Kidney (tissue), 14 donors: Measurements from ENCODE around the gene NDUFB7. TPM values are rescaled to one million over a fixed set of nuclear protein-coding genes. Genes with fewer than 3 reads are reported as not detected.

Source experiments
- DNase-seq, 5 donors: peaks; one replicate each; pipeline ENCODE4 v3.0.0-alpha.2; 2013 to 2020
- FAIRE-seq: peaks from 2 replicates; lab custom pipeline; 2012; peaks lifted over from hg19 to GRCh38; lab: Jason Lieb, UNC
- H3K27ac ChIP-seq, 2 donors: one replicate each; pipeline ENCODE4 v1.7.0; 2013; ENCODE audit warnings: low read depth in 2 of 2, low read length in 2 of 2, inconsistent platforms in 1 of 2
- H3K27me3 ChIP-seq: one replicate; pipeline ENCODE4 v1.7.1; 2013; ENCODE audit warnings: low read length, inconsistent platforms; ENCODE audit not compliant: control insufficient read depth, insufficient read depth
- H3K36me3 ChIP-seq, 3 donors: one replicate each; pipeline versions ENCODE4 v1.7.0 to v1.7.1; 2013; ENCODE audit warnings: low read length in 3 of 3, control low read depth in 1 of 3, inconsistent platforms in 1 of 3; ENCODE audit not compliant: insufficient read depth in 3 of 3, control insufficient read depth in 2 of 3
- H3K4me1 ChIP-seq, 3 donors: one replicate each; pipeline versions ENCODE4 v1.7.0 to v1.7.1; 2013; ENCODE audit warnings: low read length in 3 of 3, inconsistent platforms in 1 of 3, low read depth in 1 of 3; ENCODE audit not compliant: control insufficient read depth in 2 of 3, insufficient read depth in 2 of 3
- H3K4me3 ChIP-seq, 3 donors: one replicate each; pipeline versions ENCODE4 v1.7.0 to v1.8.1; 2013; ENCODE audit warnings: low read length in 3 of 3, control low read depth in 1 of 3, inconsistent platforms in 1 of 3
- H3K9ac ChIP-seq, 3 donors: one replicate each; pipeline versions ENCODE4 v1.7.0 to v1.7.1; 2013; ENCODE audit warnings: low read length in 3 of 3, control low read depth in 1 of 3, inconsistent platforms in 1 of 3
- H3K9me3 ChIP-seq, 3 donors: one replicate each; pipeline versions ENCODE4 v1.7.0 to v1.7.1; 2013; ENCODE audit warnings: low read length in 3 of 3, control low read depth in 1 of 3, inconsistent platforms in 1 of 3; ENCODE audit not compliant: control insufficient read depth in 2 of 3, insufficient read depth in 1 of 3
- CTCF ChIP-seq: IDR thresholded peaks from 3 replicates; pipeline ENCODE4 v1.5.1; 2012; ENCODE audit warnings: mild to moderate bottlenecking, moderate library complexity, borderline replicate concordance; ENCODE audit not compliant: insufficient read depth; ENCODE audit errors: extremely low read depth
- intact Hi-C: fragments of 100-400 bp; cut with DNase I; formaldehyde crosslinking; loops from one replicate; pipeline ENCODE4 v1.11.1; 2022
- polyA plus RNA-seq: library from polyadenylated mRNA; stranded (reverse); fragments of 350-450 nt; fragmentation: Illumina TruSeq; extraction: RNeasy Lipid Tissue Mini Kit (QIAGEN cat#74804); gene quantifications from one replicate; pipeline ENCODE4 v1.2.3, GENCODE V29; 2014; ENCODE audit warnings: low read depth, low replicate concordance; ENCODE audit not compliant: insufficient read depth
- total RNA-seq: library from RNA; stranded (reverse); fragmentation: NEBNext Ultra II Directional; extraction: Animal tissue kit (Norgen Biotek cat#: 25700); gene quantifications from one replicate; pipeline ENCODE4 v1.2.1, GENCODE V29; 2021
- donor health status: control.
- donor health status: control.
- donor health status: control.
- donor health status: control.
- donor health status: control.
- donor health status: DM: yes; HTN: yes; CAD: no.
- donor health status: Normal renal cell carcinoma (clear cell type).

The NDUFB7 gene
- total and polyA plus RNA-seq, 2 donors from 2014 or later, result 146 to 894 TPM

DNA sequence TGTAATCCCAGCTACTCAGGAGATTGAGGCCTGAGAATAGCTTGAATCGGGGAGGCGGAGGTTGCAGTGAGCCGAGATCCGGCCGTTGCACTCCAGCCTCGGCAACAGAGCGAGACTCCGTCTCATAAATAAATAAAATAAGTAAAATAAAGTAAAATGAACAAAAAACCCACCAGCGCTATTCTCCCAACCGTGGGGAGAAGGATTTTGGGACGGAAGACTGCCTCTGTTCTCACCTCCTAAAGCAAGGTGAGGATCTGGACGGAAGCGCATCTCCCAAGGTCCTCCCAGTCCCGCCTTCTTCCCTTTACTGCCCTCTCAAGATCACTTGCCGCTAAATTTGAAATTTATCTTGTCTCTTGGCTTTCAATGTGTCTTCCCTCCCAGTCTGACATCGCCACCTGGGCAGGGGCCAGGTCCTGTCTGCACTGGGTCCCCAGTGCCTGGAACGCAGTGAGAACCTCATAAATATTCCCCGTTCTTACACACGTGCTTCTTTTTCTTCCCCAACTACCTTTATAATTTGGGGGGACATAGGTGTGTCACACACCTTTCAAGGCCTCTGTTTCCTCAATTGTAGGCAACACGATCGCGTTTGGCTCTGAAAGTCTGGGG lies 52.5 kb downstream of the NDUFB7 start:
- Histone ChIP-seq H3K27me3 (no peaks in the 10 kb centered on the region), H3K9me3 (no peaks in the 10 kb centered on the region), H3K9ac (no peak overlapping the region), H3K4me1 (peaks cover 0 to 25% (median 20%) of the 10 kb centered on the region in 3 donors), H3K4me3 (peak overlapping the region in 1 of 3 donors; percentile 71), H3K36me3 (peaks cover 6 to 22% (median 21%) of the 10 kb centered on the region in 3 donors), H3K27ac (peak overlapping the region; percentile 98 to 99)
- intact Hi-C loops, result no loop called here
- no peak for DNase-seq
- FAIRE-seq, result no peak
- TF ChIP-seq CTCF, result no peak

GRCh38 chr19:14517840-14518505 lies 53.9 kb downstream of the NDUFB7 start, which contains the start of gene DNAJB1:
TSS of gene DNAJB1 (minus strand) at chr19:14518397. CDS start at chr19:14518349, 48 bp downstream.
- DNase-seq, result peak in 4 of 5 donors; percentile 66 to 95 (median 83)
- H3K4me1 ChIP-seq, result peaks cover 0 to 27% (median 22%) of the 10 kb centered on the region in 3 donors

DNA sequence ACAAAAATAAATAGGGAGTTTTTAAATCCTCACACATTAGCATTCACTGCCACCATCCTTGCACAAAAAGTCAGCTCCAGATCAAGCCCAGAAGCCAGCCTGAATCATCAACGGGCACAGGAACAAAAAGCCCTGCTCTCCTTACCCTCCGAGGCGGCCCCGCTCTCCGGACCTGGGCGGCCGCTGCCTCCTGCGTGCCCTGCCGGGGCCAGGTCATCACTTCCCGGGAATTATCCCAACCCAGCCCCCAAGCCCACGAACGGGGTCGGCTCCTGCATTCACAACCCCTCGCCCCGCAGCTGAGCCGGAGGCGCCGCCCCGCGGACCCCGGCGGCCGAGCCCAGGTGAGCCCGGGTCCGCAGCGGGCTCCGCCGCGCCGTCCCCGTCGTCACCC lies 54.4 kb downstream of the NDUFB7 start:
- Histone ChIP-seq H3K27ac (peak overlapping the region; percentile 100), H3K36me3 (peaks cover 6 to 24% (median 22%) of the 10 kb centered on the region in 3 donors), H3K9ac (peak overlapping the region; percentile 73 to 100 (median 96)), H3K9me3 (no peaks in the 10 kb centered on the region), H3K27me3 (no peaks in the 10 kb centered on the region), H3K4me1 (peaks cover 0 to 27% (median 22%) of the 10 kb centered on the region in 3 donors), H3K4me3 (peak overlapping the region; percentile 77 to 95 (median 86))
- DNase-seq (no peak), FAIRE-seq (no peak)
- intact Hi-C loops, result no loop called here
- TF ChIP-seq CTCF, result no peak

More at GRCh38 chr19:14517840-14518505, 53.9 kb downstream of the NDUFB7 start, which contains the start of gene DNAJB1:
- no peak for TF ChIP-seq CTCF
- Histone ChIP-seq H3K4me3 (peak within 1 kb of the TSS; percentile 77 to 95 (median 86)), H3K27ac (peak within 1 kb of the TSS; percentile 100), H3K27me3 (no peaks in the 10 kb centered on the region), H3K9me3 (no peaks in the 10 kb centered on the region), H3K9ac (peak within 1 kb of the TSS; percentile 73 to 100 (median 100)), H3K36me3 (peaks cover 6 to 24% (median 22%) of the 10 kb centered on the region in 3 donors)
- intact Hi-C loops, result no loop called here
- no peak for FAIRE-seq
